ENCODE measurements around the gene TRIM29. TPM values are rescaled to one million over a fixed set of nuclear protein-coding genes. Genes with fewer than 3 reads are reported as not detected.
A peak's percentile ranks its signal among the peaks of the same experiment; 100 is the strongest.

The TRIM29 gene
- polyA plus RNA-seq, 1 donor: 1.8 TPM

GRCh38 chr11:120139316-120140069 is 1.6 kb upstream of the TRIM29 start:
- Histone ChIP-seq H3K4me3 (ENCODE audit: low read length) (no peak overlapping the region), H3K4me1 (ENCODE audit: control insufficient read depth, insufficient read depth, low read length) (peaks cover 8% of the 10 kb centered on the region), H3K36me3 (ENCODE audit: control insufficient read depth, insufficient read depth, low read length) (no peaks in the 10 kb centered on the region), H3K9me3 (ENCODE audit: control insufficient read depth, low read depth, low read length) (peaks cover 3% of the 10 kb centered on the region), H3K27ac (ENCODE audit: low read length) (no peak overlapping the region), H3K27me3 (ENCODE audit: control insufficient read depth, insufficient read depth, low read length) (peaks cover 12% of the 10 kb centered on the region)
- no peak for DNase-seq
- WGBS (ENCODE audit: insufficient coverage, low lambda C conversion rate): no CpG with 5 or more reads among the region's 8 CpGs

DNA sequence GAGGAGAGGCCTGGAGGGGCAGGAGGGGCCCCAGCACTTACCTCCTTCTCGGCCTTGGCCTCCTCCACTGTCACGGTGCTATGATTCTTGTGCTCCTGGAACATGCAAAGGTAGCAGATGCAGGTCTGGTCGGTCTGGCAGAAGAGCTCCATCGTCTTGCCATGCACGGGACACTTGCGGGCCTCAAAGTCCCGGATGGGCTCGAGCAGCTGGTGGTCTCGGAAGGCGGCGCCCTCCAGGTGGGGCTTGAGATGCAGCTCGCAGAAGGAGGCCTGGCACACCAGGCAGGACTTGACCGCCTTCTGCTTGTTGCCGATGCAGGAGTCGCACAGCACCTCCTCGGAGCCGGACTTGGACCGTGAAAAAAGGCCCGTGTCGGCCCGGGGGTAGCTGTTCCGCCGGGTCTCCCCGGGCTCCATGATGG is 714 bp downstream of the TRIM29 start:
- Histone ChIP-seq H3K4me3 (ENCODE audit: low read length) (no peak overlapping the region), H3K36me3 (ENCODE audit: control insufficient read depth, insufficient read depth, low read length) (no peaks in the 10 kb centered on the region), H3K27ac (ENCODE audit: low read length) (no peak overlapping the region), H3K9me3 (ENCODE audit: control insufficient read depth, low read depth, low read length) (peaks cover 3% of the 10 kb centered on the region), H3K4me1 (ENCODE audit: control insufficient read depth, insufficient read depth, low read length) (peaks cover 11% of the 10 kb centered on the region), H3K27me3 (ENCODE audit: control insufficient read depth, insufficient read depth, low read length) (peaks cover 6% of the 10 kb centered on the region)
- no CpG with 5 or more reads among the region's 24 CpGs for WGBS (ENCODE audit: insufficient coverage, low lambda C conversion rate)
- DNase-seq: no peak

DNA sequence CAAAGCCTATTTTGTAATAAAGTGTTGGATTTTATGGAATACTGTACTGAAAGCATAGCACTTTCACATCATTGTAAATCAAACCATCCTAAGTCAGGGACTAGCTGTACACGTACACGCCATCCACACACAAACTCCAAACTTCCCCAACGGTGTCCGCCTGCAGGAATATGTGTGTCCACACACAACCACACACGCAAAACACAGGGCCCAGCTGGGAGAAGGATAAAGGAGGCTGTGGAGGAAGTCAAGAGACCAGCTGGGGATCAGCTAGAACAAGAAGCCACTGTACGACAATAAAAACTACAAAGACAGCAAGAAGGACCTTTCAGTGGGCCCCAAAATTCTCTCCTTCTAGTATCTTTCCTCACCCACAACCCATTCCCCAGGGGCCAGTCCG is 1.6 kb downstream of the TRIM29 start:
- peaks cover 3% of the 10 kb centered on the region for H3K9me3 ChIP-seq (ENCODE audit: control insufficient read depth, low read depth, low read length)
- H3K4me1 ChIP-seq (ENCODE audit: control insufficient read depth, insufficient read depth, low read length): peaks cover 12% of the 10 kb centered on the region
- peaks cover 6% of the 10 kb centered on the region for H3K27me3 ChIP-seq (ENCODE audit: control insufficient read depth, insufficient read depth, low read length)
- H3K36me3 ChIP-seq (ENCODE audit: control insufficient read depth, insufficient read depth, low read length): no peaks in the 10 kb centered on the region
- WGBS (ENCODE audit: insufficient coverage, low lambda C conversion rate): no CpG with 5 or more reads among the region's 7 CpGs
- no peak overlapping the region for H3K27ac ChIP-seq (ENCODE audit: low read length)
- no peak for DNase-seq
- no peak overlapping the region for H3K4me3 ChIP-seq (ENCODE audit: low read length)

DNA sequence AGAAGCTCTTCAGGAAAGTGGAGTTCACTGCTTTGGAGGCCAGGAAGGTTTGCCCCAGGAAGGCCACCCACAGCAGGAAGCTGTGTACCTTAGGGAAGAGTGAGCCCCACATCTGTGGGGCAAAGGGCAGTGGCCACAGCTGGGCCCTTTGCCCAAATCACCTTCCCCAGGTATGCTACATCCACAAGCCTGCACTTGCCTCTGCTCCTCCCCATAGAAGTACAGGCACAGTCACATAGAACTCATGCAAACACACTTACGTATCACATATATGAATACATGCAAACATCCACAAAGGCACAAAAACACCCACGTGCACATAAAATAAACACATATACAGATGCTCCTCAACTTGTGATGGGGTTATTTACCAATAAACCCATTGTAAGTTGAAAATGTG is 2.1 kb downstream of the TRIM29 start:
- peaks cover 3% of the 10 kb centered on the region for H3K9me3 ChIP-seq (ENCODE audit: control insufficient read depth, low read depth, low read length)
- WGBS (ENCODE audit: insufficient coverage, low lambda C conversion rate): no CpG with 5 or more reads among the region's 2 CpGs
- H3K27me3 ChIP-seq (ENCODE audit: control insufficient read depth, insufficient read depth, low read length): peaks cover under 1% of the 10 kb centered on the region
- H3K4me1 ChIP-seq (ENCODE audit: control insufficient read depth, insufficient read depth, low read length): peaks cover 12% of the 10 kb centered on the region
- H3K4me3 ChIP-seq (ENCODE audit: low read length): no peak overlapping the region
- no peak for DNase-seq
- H3K27ac ChIP-seq (ENCODE audit: low read length): no peak overlapping the region
- H3K36me3 ChIP-seq (ENCODE audit: control insufficient read depth, insufficient read depth, low read length): no peaks in the 10 kb centered on the region

DNA sequence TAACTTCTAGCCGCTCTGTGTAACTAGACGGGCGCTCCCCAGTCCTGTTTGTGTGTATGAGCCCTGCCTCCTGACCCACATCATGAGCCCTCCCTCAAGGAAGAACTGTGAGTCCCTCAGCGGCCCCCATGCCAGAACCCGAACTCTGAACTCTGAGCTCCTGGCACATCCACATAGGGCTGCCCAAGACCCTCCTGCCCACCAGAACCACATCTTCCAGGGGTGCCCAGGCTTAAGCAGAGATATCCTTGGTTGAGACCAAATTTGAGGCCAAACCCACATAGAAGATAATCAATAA is 3.0 kb downstream of the TRIM29 start:
- Histone ChIP-seq H3K9me3 (ENCODE audit: control insufficient read depth, low read depth, low read length) (peaks cover 3% of the 10 kb centered on the region), H3K4me3 (ENCODE audit: low read length) (no peak overlapping the region), H3K27ac (ENCODE audit: low read length) (no peak overlapping the region), H3K4me1 (ENCODE audit: control insufficient read depth, insufficient read depth, low read length) (peaks cover 12% of the 10 kb centered on the region), H3K36me3 (ENCODE audit: control insufficient read depth, insufficient read depth, low read length) (no peaks in the 10 kb centered on the region), H3K27me3 (ENCODE audit: control insufficient read depth, insufficient read depth, low read length) (no peaks in the 10 kb centered on the region)
- no peak for DNase-seq
- WGBS (ENCODE audit: insufficient coverage, low lambda C conversion rate): no CpG with 5 or more reads among the region's 5 CpGs

DNA sequence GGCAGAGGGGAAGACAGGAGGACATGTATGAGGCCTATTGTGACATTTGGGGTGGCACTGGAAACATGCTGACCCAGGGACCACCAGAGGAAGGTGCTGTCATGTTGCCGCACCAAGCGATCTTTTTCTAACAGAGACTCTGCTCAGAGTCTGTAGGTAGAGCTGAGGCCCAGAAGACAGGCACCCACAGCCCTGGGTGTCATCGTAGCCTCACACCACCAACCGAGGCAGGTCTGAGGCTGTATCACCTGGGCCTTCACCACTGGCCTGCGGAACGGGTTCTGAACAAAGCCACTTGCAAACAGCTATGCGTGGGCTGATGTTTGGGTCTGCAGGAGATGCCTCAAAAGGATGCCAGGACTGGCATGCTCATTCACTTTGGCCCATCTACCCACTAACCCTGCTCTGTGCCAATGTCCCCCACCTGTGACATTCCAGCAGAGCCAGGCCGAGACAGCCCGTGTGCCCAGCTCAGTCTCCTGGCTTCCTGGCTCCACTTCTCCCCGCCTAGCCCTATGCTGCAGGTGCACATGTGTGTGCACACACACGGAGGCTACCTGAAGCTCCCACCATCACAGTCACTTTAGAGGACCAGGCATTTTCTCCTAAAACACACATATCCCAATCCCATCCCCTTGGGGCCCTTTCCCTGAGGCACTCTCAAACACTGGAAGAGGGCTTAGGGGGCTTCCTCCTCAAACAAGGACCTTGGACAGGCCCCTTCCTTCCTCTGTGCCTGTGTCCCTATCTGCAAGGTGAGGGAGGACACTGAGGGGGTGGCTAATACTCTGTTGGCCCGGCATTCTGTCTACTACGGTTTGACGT is 3.6 kb downstream of the TRIM29 start:
- no peak overlapping the region for H3K4me3 ChIP-seq (ENCODE audit: low read length)
- H3K27ac ChIP-seq (ENCODE audit: low read length): no peak overlapping the region
- H3K4me1 ChIP-seq (ENCODE audit: control insufficient read depth, insufficient read depth, low read length): peaks cover 16% of the 10 kb centered on the region
- H3K36me3 ChIP-seq (ENCODE audit: control insufficient read depth, insufficient read depth, low read length): no peaks in the 10 kb centered on the region
- peaks cover 3% of the 10 kb centered on the region for H3K9me3 ChIP-seq (ENCODE audit: control insufficient read depth, low read depth, low read length)
- H3K27me3 ChIP-seq (ENCODE audit: control insufficient read depth, insufficient read depth, low read length): no peaks in the 10 kb centered on the region
- no CpG with 5 or more reads among the region's 14 CpGs for WGBS (ENCODE audit: insufficient coverage, low lambda C conversion rate)
- no peak for DNase-seq

GRCh38 chr11:120133216-120134105 is 4.5 kb downstream of the TRIM29 start:
- no CpG with 5 or more reads among the region's 11 CpGs for WGBS (ENCODE audit: insufficient coverage, low lambda C conversion rate)
- no peak for DNase-seq

DNA sequence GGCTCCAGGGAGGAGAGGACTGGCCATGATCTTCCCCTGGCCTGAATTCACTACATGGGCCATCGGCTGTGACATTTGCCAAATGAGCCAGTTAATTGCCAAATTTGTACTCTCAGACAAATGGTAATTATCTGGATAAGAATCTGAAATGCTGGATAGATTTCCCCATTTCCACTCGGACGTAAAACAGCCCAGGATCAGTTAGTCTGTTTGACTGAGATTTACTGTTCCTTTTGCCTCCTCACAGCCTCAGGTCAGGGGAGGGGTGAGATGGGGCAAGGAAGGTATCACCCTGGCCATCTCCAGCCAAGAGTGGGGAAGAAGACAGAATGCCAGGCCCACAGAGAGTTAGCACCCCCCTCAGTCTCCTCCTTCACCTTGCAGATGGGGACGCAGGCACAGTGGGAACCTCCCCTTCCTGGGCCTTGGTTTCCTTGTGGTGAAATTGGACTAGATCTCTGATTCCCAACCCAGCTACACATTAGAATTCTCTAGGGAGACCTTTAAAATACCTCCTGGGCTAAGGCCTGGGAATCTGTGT is 5.2 kb downstream of the TRIM29 start:
- Histone ChIP-seq H3K27ac (ENCODE audit: low read length) (no peak overlapping the region), H3K4me1 (ENCODE audit: control insufficient read depth, insufficient read depth, low read length) (peaks cover 22% of the 10 kb centered on the region), H3K4me3 (ENCODE audit: low read length) (no peak overlapping the region), H3K9me3 (ENCODE audit: control insufficient read depth, low read depth, low read length) (peaks cover 2% of the 10 kb centered on the region), H3K27me3 (ENCODE audit: control insufficient read depth, insufficient read depth, low read length) (no peaks in the 10 kb centered on the region), H3K36me3 (ENCODE audit: control insufficient read depth, insufficient read depth, low read length) (no peaks in the 10 kb centered on the region)
- DNase-seq: no peak
- no CpG with 5 or more reads among the region's 4 CpGs for WGBS (ENCODE audit: insufficient coverage, low lambda C conversion rate)

More at GRCh38 chr11:120133216-120134105, 4.5 kb downstream of the TRIM29 start:
- no peak overlapping the region for H3K4me3 ChIP-seq (ENCODE audit: low read length)
- H3K27me3 ChIP-seq (ENCODE audit: control insufficient read depth, insufficient read depth, low read length): no peaks in the 10 kb centered on the region
- peaks cover 22% of the 10 kb centered on the region for H3K4me1 ChIP-seq (ENCODE audit: control insufficient read depth, insufficient read depth, low read length)
- peaks cover 3% of the 10 kb centered on the region for H3K9me3 ChIP-seq (ENCODE audit: control insufficient read depth, low read depth, low read length)
- H3K36me3 ChIP-seq (ENCODE audit: control insufficient read depth, insufficient read depth, low read length): no peaks in the 10 kb centered on the region
- no peak overlapping the region for H3K27ac ChIP-seq (ENCODE audit: low read length)

DNA sequence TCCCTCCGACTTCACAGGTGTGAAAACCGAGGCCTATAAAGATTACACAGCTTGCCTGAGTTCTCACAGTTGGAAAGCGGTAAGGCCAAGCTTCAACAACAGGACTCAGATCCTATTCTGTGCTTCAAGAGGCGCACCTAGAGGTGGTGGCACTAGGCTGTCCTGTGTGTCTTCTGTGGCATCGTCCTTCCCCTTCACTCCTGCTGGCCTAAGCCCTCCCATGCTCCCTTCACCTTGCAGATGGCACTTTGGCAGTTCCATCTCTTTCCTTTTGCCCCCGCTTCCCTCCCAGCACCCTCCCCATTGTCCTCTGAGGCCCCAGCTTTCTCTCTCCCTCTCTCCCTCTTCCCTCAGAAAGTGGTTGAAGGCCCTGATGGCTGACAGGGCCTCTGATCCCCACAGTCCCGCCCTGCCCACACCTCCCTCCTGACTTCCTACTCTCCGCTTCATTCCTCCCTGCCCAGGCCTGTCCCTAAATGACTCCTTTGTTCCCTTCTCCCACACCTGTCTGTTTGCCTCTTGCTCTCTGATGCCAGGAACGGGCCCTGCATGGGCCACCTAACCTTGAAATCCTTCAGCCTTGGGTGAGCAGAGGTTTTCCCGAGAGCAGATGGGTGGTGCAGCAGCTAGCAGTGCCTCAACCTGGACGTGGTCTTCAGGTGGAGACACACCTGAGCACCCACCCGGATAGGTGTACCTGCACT is 5.8 kb downstream of the TRIM29 start:
- Histone ChIP-seq H3K36me3 (ENCODE audit: control insufficient read depth, insufficient read depth, low read length) (no peaks in the 10 kb centered on the region), H3K9me3 (ENCODE audit: control insufficient read depth, low read depth, low read length) (no peaks in the 10 kb centered on the region), H3K4me3 (ENCODE audit: low read length) (no peak overlapping the region), H3K27me3 (ENCODE audit: control insufficient read depth, insufficient read depth, low read length) (no peaks in the 10 kb centered on the region), H3K4me1 (ENCODE audit: control insufficient read depth, insufficient read depth, low read length) (peaks cover 20% of the 10 kb centered on the region), H3K27ac (ENCODE audit: low read length) (no peak overlapping the region)
- peak in 1 of 2 donors; percentile 53 for DNase-seq
- no CpG with 5 or more reads among the region's 12 CpGs for WGBS (ENCODE audit: insufficient coverage, low lambda C conversion rate)

Data from large intestine (tissue), 3 donors.